GM08714 (cell line): ENCODE results near the gene CPLANE2.
A peak's percentile ranks its signal among the peaks of the same experiment; 100 is the strongest.

Experiments used
- H3K4me3 ChIP-seq: fragments of 200-500 bp; sonication (Bioruptor generic); 2 replicates; pipeline ENCODE4 v1.5.1; 2014; ENCODE audit warnings: mild to moderate bottlenecking, low read length, inconsistent platforms
- ZNF274 ChIP-seq: IDR thresholded peaks from 2 replicates; pipeline ENCODE4 v1.6.1; 2012; ENCODE audit warnings: mild to moderate bottlenecking, low read depth, low read length

The CPLANE2 gene

DNA sequence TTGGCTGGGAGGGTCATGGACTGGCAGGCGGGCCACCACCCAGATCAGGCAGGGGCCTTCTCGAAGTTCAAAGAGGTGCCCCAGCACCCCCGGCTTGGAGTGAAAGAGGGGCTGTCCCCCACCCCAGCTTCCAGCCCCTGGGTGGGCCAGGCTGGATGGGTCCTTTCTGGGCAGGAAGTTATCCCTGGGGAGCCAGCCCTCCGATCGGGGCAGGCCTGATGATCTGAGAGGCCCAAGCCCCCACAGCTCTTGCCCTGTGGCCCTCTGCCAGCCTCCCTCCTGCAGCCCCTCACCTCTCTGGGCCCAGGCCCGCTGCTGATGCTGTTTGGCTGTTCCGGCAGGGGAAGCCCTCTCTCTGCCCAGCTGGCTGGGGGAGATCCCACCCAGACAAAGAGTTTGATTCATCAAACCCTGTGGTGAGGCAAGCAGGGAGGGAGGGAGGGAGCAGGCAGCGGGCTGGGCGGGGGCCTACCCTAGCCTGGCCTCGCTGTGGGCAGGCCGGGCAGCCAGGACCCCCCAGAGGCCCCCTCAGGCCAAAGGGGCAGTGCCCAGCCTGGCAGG, 27.1 kb downstream of the CPLANE2 start:
- no peak overlapping the region for H3K4me3 ChIP-seq
- no peak for TF ChIP-seq ZNF274

DNA sequence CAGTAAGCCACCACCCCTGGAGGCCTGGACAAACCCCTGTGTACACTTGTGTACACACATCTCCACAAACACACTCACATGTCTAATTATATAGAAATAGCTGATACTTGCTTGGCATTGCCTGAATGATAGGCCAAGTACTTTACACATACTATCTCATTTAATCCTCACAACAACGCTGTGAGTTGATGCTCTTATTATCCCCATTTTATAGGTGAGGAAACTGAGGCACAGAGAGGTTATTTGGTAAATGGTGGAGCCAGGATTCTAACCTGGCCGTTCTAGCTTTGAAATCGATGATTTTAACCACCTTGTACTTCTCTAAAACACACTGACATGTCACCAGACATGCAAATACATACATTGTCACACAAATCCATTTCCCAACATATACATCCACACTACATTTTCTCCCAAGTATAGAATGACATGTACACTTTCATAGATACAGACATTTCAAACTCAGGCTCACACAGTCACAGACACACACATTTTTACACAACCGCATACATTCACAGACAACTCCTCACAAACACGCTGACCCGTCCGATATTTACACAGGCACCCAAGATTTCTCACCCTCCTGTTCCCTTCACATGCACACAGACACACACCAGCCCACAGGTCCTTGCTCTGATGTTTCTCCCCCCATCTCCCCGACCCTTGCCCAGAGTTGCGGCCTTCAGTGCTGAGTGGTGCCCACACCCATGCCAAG, 27.7 kb downstream of the CPLANE2 start:
- no peak overlapping the region for H3K4me3 ChIP-seq
- no peak for TF ChIP-seq ZNF274

GRCh38 chr1:16208270-16208987, 28.6 kb downstream of the CPLANE2 start:
- H3K4me3 ChIP-seq: no peak overlapping the region
- TF ChIP-seq ZNF274: no peak

- H3K4me3 ChIP-seq: peak overlapping the region; percentile 63; the same call in 1 of the 2 replicates
- no peak for TF ChIP-seq ZNF274
Measured at GRCh38 chr1:16207318-16208269, 29.4 kb downstream of the CPLANE2 start.

DNA sequence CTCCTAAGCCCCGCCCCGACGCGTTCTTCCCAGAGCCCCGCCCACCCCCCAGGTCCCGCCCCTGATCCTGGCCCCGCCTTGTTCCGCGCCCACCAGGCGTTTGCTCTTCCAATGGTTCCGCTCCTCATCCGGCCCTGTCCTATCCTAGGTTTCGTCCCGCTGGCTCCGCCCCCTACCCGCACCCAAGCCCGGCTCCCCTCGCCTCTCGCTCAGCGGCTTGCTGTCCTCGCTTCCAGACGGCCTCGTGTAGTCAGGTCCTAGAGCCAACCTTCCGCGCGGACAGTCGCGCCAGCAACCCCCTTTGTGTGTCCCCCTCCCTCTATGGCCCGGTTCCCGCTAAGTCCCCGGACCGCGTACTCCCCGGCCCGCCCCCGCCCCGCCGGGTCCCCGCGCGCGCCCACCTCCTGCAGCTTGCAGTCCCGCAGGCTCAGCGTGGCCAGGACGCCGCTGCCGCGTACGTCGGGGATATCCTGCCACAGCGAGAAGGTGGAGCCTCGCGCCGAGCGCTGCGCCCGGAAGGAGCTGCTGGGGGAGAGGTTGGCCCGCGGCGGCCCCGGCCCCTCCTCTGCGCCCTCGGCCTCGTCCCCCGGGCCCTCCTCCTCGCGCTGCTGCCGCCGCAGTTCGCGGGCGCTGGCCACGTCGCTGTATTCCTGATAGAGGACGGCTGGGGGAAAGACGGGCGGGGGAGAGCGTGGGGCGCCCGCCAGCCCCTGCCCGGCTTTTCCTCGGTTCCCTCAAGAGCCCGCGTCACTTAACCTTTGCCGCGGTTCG, 30.3 kb downstream of the CPLANE2 start:
- peak overlapping the region; percentile 63; the same call in 1 of the 2 replicates for H3K4me3 ChIP-seq
- TF ChIP-seq ZNF274: no peak

DNA sequence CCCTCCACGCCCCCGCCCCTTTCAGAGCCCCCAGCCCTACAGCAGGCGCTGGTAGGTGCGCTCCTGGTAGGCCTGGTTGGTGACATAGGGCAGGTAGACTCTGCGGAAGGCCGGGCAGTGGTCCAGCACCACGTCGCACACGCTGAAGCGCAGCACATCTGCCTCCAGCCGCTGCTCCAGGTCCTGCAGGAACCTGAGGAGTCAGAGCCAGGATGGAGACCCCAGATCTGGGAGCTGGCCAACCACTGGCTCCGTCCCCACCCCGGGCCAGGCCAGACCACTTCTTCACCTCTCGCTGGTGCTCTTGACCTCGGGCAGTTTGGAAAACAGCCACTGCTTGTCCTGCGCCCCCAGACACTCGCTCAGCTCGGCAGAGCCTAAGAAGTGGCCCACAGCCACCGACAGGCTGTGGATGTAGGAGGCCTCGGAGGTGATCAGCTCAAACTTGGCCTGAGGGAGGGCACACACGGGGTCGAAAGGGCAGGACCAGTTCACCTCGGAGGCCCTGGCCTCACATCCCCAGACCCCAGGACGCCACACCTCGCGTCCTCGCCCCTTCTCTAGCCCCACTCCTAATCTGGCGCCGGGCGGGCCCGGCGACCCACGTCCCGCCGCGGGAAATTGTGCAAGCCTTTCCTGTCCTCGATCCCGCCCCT, 31.0 kb downstream of the CPLANE2 start:
- H3K4me3 ChIP-seq: peak overlapping the region; percentile 30; the same call in 1 of the 2 replicates
- TF ChIP-seq ZNF274: no peak

GRCh38 chr1:16205334-16205671, 31.7 kb downstream of the CPLANE2 start:
- no peak overlapping the region for H3K4me3 ChIP-seq
- TF ChIP-seq ZNF274: no peak

DNA sequence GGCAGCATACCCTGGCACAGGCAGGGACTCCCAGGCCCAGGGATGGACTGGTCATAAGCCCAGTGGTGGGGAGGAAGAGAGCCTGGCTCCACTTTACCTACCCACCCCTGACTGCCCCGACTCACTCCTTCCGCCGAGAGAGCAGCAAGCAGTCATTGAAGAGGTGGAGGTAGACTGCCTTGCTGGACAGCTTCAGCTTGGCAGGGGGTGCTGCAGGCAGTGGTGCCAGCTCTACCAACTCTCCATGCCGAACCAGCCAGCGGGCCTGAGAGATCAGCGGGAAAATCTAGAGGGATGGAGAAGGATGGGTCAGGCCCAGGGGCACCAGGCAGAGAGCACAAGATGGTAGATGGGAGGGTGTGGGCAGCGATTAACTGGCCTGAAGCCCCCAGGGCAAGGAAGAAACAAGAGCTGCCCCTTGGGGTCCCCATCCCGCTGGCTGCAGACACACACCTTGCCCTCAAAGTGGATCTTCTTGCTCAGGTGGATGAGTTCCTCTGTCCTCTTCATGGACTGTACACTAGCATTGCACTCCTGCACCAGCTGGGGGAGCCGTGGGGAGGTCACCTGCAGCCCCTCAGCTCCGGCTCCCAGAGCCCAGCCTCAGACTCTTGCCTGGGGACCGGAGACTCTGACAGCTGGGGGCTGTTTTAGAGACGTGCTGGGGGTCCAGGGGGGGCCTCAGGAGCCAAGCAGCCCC, 32.2 kb downstream of the CPLANE2 start:
- H3K4me3 ChIP-seq: no peak overlapping the region
- no peak for TF ChIP-seq ZNF274

GRCh38 chr1:16204216-16204615, 32.8 kb downstream of the CPLANE2 start:
- TF ChIP-seq ZNF274: no peak

DNA sequence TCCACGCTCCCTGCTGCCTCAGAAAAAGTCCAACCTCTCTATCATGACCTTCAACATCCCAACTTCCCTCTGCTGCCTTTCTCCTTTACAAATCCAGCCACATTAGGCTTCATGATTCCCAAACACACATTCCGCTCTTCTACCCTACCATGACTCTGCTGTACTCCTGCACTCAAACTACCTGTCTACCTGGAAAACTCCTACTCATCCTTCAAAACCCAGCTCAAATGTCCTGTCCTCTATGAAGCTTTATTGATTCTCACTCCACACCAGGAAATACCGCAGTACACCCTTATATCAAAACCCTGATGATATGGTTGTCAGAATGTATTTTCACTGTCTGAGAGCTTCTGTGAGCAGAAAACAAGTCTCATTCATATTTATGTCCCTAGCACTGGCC, 33.4 kb downstream of the CPLANE2 start:
- no peak overlapping the region for H3K4me3 ChIP-seq
- no peak for TF ChIP-seq ZNF274

More at GRCh38 chr1:16204216-16204615, 32.8 kb downstream of the CPLANE2 start:
- H3K4me3 ChIP-seq: no peak overlapping the region

DNA sequence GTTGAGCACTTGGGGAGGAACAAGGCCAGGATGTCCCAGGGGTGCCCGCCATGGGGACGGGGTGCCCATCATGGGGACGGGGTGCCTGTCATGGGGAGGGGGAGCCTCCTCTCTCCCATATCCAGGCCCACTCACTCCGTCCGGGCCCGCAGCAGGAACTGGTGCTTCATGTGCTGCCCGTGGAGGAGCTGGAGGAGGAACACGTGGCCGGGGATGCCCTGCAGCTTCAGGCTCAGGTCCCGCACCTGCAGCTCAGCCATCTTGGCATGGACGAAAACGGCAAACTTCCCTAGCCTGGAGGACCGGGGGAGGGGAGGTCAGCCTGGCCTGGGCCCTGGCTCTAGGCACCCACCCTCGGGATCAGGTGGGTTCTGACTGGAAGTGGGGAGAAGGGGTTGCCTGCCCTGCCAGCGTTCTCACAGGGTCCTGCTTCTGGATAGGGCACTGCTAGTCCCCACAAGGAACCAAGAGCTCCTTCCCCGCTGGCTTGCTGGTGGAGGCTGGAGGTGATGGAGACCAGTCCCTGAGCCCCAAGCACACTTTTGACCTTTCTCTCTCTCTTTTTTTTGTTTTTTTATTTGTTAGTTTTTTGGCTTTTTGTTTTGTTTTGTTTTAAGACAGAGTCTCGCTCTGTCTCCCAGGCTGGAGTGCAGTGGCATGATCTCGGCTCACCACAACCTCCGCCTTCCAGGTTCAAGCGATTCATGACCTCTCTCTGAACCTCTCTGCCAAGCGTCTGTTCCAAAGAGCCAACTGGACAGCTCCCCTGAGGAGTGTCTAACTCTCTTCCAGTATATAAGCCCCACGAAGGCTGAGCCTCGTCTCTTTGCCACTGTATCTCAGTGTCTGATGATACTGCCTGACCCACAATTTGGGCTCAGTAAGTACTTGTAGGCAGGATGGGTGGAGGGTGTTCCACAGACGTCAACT, 34.4 kb downstream of the CPLANE2 start:
- no peak for TF ChIP-seq ZNF274
- H3K4me3 ChIP-seq: no peak overlapping the region
